Putamen (tissue), 1 donor: ENCODE data around the gene ASCC1.

Experiments
- DNase-seq: peaks from one replicate; pipeline ENCODE4 v3.0.0-alpha.2; 2016; ENCODE audit warnings: low spot score

ASCC1 gene

GRCh38 chr10:72065439-72066025 lies 150.5 kb downstream of the ASCC1 start:
- DNase-seq: no peak

DNA sequence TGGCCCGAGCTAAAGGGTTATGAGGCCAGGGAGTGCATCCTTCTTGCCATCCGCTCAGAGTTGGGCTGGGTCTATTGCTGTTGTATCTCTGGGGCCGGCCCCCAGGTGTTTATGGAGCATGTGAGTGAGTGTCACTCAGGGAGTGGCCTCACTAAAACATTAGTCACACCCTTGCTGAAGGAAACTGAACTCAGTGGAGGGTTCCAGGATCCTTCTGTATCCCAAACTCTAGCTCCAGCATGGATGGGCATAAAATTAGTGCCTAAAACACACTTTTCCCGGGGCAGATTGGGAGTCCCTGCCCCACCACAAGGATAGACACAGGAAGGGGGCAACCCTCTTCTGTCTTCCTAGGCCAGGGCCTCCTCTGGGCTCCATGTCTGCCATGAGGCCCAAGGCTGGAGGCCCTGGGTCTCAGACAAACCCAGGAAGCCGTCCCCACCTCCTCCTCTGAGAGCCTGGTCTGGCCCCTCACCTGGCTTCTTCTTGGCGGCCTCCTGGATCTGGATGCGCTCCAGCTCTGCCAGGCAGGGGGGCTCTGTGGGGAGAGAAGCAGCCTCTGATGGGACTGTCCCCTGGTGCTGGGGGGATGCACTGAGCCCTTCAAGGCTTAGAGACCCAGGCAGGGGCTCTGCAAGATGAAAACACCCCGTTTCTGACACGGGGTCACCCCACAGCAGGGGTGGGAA lies 152.2 kb downstream of the ASCC1 start:
- no peak for DNase-seq

GRCh38 chr10:72062832-72063702 lies 153.0 kb downstream of the ASCC1 start:
- no peak for DNase-seq

DNA sequence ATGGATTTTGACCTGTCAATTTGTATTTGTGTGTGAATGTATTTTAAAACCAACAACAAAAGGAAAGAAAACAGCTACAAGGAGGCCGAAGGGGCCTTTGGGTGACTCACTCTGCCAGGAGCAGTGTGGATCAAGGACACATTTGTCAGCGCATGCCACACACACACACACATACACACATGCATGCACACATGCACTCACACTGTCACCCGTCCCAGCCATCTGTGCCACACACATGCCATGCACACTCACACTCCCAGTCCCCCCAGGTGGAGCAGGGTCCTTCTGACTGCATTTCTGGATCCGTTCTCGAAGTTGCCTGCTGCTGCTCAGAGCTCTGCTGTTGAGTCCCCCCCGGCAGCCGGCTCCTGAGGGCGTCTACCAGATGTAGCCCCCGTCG lies 153.7 kb downstream of the ASCC1 start:
- DNase-seq: no peak

DNA sequence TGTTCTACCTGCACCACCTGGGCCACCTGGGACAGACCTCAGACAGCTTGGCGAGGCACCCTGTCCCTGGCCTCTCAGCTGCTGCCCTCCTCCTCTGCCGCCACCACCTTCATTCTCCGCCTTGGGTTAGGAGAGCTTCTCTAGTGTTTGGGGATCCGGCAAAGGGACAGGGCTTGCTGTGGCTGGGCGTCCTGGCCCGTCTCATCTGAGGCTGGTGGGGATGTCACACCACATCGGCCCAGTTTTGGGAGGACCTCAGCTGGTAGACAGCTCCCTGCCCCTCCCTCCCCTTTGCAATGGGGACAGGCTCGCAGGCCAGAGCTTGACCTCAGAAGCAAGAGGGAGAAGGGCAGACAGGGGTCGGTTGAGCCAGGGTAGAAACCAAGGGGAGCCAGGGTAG lies 154.1 kb downstream of the ASCC1 start:
- no peak for DNase-seq

DNA sequence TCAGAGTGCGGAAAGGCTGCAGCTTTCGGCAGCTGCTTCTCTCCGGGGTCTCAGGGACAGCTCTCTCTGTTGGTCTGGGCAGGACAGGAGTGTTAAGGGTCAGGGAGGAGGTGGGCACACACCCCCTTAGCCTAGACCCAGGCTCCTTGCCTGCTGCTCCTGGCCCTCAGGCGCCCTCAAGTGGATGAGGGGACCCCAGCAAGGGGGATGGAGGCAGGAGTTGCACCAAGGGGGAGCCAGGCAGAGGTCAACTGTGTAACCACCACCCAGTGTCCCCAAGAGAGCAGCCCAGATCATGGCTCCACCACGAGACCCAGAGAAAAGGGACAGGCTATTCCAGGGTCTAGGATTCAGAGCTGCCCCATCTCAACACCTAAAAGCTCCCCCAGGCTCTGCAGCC lies 154.6 kb downstream of the ASCC1 start:
- DNase-seq: no peak

DNA sequence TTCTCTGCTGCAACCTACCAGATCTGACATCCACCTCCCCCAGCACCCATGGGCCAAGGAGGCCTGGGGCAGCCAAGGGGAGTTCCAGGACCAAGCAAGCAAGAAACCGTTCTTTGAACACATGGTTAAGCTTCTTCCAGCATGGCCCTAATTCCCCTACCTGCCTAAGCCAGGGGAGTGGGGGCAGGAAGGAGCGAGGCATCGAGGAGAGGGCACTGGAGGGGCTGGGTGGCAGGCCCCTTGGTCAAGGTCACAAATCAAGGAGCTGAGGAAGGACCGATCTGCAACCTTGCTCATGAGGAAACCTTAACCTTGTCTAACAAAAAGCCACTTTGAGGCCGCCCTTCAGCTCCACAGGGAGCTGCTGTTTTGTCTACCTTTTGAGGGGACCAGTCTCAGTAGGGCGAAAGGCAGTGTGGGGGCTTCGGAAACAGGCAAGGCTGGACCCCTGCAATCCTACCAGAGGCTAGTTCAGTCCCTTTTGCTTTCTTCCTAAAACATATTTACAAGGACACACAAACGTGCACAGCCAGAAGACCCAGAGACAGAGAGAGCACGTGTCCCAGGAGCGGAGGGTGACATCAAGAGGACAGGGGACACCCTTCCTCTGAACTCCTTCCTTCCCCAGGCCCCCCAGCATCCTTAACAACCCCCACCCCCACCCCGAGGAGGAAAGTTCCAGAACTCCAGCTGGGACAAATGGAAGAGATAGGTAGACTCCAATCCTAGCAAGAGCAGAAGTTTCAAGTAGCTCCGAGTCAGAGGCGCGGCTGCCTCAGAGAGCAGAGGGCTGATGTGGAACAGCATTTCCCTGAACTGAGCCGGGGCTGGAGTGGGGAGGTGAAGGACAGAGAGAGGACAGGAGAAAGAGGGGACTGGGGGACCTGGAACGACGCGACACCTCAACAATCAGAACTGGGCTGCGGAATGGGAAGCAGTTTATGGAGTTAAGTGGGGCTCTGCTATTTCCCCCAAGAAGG lies 155.9 kb downstream of the ASCC1 start:
- no peak for DNase-seq

DNA sequence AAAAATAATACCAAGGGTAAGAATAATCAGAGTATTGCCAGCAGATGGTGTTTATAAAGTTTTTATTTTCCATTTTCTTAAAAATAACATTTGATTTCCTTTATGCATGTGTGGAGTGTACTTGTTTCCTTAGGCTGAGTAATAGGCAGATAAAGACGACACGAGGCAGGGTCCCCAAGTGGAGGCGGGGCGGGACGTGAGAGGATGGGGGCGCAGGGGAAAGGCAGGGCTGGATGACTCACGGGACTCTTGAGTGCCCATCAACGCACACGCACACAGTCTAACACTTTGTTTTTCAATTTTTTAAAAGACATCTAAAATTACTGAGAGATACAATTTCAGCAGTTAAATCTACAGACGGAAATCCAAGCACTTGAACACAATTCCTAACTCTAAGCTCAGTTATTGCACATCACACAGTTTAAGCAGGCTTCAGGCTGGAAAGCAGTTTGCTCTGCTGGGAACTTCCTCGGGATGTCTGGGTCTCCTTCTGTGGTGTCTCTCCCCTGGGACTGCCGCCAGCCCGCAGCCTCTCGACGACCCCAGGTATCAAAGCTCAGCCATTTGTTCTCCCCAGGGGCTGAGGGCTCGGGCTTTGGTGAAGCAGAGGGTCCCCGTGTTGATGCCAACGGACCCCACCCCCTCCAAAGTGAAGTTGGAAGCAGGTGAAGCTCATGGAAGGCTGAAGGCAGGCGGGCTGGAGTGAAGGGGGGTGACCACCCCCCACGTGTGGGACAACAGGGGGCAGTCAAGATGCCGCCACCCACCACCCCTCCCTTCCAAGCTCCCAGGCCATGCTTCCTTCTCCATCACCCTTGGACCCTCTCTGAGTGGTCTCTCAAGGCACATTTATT lies 156.9 kb downstream of the ASCC1 start:
- DNase-seq: no peak

DNA sequence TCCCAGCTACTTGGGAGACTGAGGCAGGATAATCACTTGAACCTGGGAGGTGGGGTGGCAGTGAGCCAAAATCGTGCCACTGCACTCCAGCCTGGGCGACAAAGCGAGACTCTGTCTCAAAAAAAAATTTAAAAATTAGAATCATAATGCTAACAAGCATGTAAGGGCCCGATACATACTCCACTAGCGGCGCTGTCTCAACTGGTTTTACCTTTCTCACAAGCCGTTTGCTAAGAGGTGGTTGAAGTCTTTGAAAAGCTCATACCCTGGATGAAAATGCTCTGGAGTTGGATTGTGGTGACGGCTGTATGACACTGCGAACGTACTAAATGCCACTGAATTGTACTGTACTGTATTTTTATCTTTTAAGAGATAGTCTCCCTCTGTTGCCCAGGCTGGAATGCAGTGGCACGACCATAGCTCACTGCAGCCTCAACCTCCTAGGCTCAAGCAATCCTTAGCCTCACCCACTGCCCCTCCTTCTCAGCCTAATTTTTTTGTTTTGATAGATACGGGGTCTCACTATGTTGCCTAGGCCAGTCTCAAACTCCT lies 157.7 kb downstream of the ASCC1 start:
- peak; percentile 23 for DNase-seq

DNA sequence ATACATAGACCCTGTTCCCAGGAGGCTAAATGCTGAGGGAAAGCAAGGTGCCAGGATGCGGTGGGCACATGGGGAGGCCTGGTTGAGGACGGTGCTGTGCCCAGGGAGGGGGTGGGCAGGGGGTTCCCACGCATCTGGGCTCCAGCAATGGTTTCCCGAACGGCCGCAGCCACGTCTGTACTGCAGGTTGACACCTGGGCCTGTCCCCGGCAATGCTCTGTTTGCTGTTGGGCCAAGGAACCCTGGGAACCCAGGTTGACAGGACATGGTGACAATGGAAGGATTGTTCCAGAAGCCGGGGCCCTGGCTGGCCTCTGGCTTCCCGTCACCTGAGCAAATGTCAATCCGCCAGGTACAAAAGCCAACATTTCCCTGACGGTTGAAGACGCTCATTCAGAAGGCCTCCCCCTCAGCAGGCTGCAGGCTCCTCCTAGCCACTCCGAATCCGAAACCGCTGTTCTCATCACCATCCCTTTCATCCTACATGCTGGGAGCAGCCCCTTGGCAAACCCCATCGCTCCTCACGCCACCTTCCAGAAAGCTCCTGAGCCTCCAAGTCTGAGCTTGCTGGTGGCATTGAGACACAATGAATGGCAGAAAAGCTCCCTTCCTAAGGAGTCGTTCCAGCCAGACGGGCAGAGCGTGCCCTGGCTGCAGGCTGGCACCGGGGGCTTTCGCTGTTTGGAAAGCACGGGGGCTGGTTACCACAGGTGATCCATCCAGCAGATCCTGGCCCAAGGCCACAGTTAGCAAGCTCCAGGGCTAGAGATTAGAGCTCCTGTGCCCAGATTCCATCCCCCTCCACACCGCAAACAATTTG lies 158.9 kb downstream of the ASCC1 start:
- DNase-seq: no peak

DNA sequence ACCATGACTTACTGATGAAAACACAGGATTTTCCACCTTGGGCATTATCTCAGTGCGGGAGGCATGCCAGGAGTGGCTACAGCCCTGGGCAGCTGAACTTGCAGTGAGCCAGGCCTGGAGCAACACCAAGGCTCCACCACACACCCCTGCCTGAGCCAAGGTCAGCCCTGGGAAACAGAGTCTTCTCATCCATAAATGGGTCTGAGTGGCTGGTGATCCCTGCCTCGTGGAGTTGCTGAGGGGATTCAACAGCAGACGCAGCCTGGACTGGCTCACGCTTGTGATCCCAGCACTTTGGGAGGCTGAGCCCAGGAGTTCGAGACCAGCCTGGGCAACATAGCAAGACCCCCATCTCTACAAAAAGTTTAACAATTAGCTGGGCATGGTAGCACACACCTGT lies 160.0 kb downstream of the ASCC1 start:
- no peak for DNase-seq

GRCh38 chr10:72053690-72054089 lies 162.4 kb downstream of the ASCC1 start:
- DNase-seq: no peak

GRCh38 chr10:72050873-72051272 lies 165.2 kb downstream of the ASCC1 start:
- no peak for DNase-seq

DNA sequence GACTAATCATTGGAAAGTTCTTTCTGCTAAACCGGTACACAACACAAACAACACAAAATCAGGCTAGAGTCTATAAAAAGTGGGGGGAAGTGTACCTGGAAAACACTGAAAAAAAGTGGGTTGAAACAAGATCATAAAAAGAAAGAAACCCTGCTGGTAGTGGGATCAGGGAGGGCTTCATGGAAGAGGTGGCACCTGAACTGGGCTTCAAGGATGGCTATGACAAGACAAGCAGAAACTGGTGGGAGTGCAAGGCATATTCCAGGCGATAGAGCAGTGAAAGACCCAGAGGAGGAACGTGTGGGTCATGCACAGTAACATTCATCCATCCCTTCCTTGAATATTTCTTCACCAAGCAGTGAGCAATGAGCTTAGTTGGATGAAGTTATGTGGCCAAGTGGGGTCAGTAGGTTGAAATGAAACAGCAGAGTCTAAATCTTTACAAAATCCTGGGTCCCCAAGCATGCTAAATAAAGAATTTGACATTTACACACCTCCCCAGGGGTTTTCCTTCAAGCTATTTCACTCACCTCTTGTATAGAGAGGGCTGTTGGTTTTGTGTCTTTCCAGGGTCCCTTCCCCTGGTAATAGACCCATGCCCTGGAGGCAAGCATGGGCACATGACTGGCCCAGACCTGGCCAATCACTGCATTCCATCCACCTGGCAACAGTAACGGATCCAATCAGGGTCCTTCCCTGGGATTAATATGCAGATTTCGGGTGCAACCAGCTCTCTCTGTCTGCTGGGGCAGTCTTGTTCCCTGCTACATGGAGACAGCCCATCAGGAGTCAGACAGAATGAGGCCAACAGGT lies 165.9 kb downstream of the ASCC1 start:
- DNase-seq: no peak

DNA sequence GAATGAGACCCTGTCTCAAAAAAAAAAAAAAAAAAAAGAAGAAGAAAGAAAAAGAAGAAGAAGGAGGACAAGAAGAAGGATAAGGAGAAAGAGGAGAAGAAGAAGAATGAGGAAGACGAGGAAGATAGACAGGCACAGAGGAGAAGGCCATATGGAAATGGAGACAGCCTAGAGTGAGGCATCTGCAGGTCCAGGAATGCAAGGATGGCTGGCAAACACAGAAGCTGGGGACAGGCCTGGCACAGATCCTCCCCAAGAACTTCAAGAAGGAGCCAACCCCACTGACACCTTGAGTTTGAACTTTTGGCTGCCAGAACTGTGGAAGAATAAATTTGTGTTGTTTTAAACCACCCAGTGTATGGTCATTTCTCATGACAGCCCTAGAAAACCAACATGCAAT lies 166.6 kb downstream of the ASCC1 start:
- no peak for DNase-seq

GRCh38 chr10:72048450-72049124 lies 167.5 kb downstream of the ASCC1 start:
- peak; percentile 95 for DNase-seq
